WTC11 (cell line): ENCODE measurements around the gene GNAL.

Experiments
- AFF4 ChIP-seq: sonication (generic); formaldehyde crosslinking; IDR thresholded peaks from 2 replicates; pipeline ENCODE4 v1.8.1; 2023; ENCODE audit warnings: mild to moderate bottlenecking, missing genetic modification reagents, borderline replicate concordance
- CTCF ChIP-seq: fragments of 200-600 bp; IDR thresholded peaks from 2 replicates; pipeline ENCODE4 v1.8.0; 2022; ENCODE audit warnings: antibody characterized with exemption
- ELF4 ChIP-seq: sonication (generic); formaldehyde crosslinking; IDR thresholded peaks from 2 replicates; pipeline ENCODE4 v1.8.1; 2022; ENCODE audit warnings: low read depth, mild to moderate bottlenecking, moderate library complexity, missing genetic modification reagents
- FOXK1 ChIP-seq: sonication (generic); formaldehyde crosslinking; IDR thresholded peaks from 2 replicates; pipeline ENCODE4 v1.8.0; 2022; ENCODE audit warnings: mild to moderate bottlenecking, moderate library complexity, missing genetic modification reagents
- FOXP1 ChIP-seq: sonication (generic); formaldehyde crosslinking; IDR thresholded peaks from 2 replicates; pipeline ENCODE4 v1.8.0; 2022; ENCODE audit warnings: missing genetic modification reagents, mild to moderate bottlenecking, moderate library complexity, borderline replicate concordance
- MLX ChIP-seq: sonication (generic); formaldehyde crosslinking; IDR thresholded peaks from 2 replicates; pipeline ENCODE4 v1.8.1; 2023; ENCODE audit warnings: mild to moderate bottlenecking, missing genetic modification reagents, moderate library complexity
- NFATC4 ChIP-seq: fragments of 250-450 bp; sonication (Bioruptor Pico); IDR thresholded peaks from 2 replicates; pipeline ENCODE4 v1.9.0; 2021; ENCODE audit warnings: mild to moderate bottlenecking
- TEAD4 ChIP-seq: sonication (generic); formaldehyde crosslinking; IDR thresholded peaks from 2 replicates; pipeline ENCODE4 v1.8.0; 2022; ENCODE audit warnings: mild to moderate bottlenecking, missing genetic modification reagents
- ZBTB43 ChIP-seq: sonication (generic); formaldehyde crosslinking; IDR thresholded peaks from 2 replicates; pipeline ENCODE4 v1.8.1; 2023; ENCODE audit warnings: mild to moderate bottlenecking, missing genetic modification reagents
- ZNF219 ChIP-seq: sonication (generic); formaldehyde crosslinking; IDR thresholded peaks from 2 replicates; pipeline ENCODE4 v1.8.0; 2023; ENCODE audit warnings: missing genetic modification reagents, mild to moderate bottlenecking, borderline replicate concordance
- ZSCAN18 ChIP-seq: fragments of 250-450 bp; sonication (Bioruptor Pico); IDR thresholded peaks from 2 replicates; pipeline ENCODE4 v2.1.2; 2022; ENCODE audit warnings: mild to moderate bottlenecking, moderate library complexity

GRCh38 chr18:11668441-11669169 is 20.5 kb upstream of the GNAL start:
- no peak for TF ChIP-seq CTCF
- no peak for TF ChIP-seq AFF4
- no peak for TF ChIP-seq FOXP1
- TF ChIP-seq MLX (CRISPR knock-in tag): no peak
- no peak for TF ChIP-seq TEAD4
- TF ChIP-seq ZSCAN18 (CRISPR knock-in tag): no peak
- no peak for TF ChIP-seq FOXK1
- no peak for TF ChIP-seq ELF4
- TF ChIP-seq ZBTB43 (CRISPR knock-in tag): no peak
- TF ChIP-seq NFATC4: no peak
- no peak for TF ChIP-seq ZNF219
